DMS153 treated with DMSO at 0.1 percent for 48 hours (cell line): ENCODE results near the gene CUEDC2.

ENCODE experiments used
- DNase-seq: peaks from one replicate; lab custom pipeline; 2025; ENCODE audit not compliant: unreplicated experiment; lab: John Stamatoyannopoulos, UW

Gene CUEDC2

DNA sequence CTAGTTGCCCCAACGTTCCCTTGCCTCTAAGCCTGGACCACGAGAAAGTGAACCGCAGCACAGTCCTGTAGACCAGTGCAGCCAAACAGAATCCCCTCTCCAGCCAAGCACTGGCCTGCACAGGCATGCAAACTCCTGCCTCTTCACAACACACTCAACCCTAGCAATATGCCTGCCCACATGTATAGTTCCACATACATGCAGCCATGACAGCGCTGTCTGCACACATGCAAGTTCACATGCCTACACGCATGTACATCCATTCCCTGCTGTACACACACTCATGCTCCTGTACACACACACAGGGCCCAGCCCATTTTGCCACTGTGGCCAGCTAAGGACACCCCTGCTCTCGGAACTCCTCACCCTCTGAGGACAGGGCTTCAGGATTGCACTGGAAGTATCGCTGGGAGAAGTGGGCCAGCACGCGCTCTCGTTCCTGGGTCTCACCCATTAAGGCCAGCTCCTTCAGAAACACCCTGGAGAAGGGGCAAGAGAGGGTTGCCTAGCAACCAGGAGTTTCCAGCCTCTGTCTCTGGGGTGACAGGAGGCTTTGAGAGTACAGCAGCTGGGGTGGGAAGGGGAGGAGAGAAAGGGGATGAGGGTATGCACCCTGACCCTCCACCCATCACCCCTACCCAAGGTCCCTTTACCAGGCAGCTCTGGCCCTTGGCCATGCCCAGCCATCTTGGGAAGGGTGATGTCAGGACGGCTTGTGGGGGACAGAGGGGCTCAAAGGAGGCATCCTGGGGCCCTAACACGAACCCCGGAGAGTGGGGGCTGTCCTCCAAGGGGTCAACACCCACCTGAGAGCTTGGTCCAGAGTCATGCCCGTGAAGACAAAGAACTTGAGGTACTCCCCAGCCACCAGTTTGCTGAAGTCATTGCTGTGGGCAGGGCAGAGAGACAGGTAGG lies 20.8 kb downstream of the CUEDC2 start:
- DNase-seq = no peak

GRCh38 chr10:102410429-102411073 lies 21.8 kb downstream of the CUEDC2 start:
- DNase-seq = no peak

GRCh38 chr10:102409604-102410428 lies 22.6 kb downstream of the CUEDC2 start:
- no peak for DNase-seq

DNA sequence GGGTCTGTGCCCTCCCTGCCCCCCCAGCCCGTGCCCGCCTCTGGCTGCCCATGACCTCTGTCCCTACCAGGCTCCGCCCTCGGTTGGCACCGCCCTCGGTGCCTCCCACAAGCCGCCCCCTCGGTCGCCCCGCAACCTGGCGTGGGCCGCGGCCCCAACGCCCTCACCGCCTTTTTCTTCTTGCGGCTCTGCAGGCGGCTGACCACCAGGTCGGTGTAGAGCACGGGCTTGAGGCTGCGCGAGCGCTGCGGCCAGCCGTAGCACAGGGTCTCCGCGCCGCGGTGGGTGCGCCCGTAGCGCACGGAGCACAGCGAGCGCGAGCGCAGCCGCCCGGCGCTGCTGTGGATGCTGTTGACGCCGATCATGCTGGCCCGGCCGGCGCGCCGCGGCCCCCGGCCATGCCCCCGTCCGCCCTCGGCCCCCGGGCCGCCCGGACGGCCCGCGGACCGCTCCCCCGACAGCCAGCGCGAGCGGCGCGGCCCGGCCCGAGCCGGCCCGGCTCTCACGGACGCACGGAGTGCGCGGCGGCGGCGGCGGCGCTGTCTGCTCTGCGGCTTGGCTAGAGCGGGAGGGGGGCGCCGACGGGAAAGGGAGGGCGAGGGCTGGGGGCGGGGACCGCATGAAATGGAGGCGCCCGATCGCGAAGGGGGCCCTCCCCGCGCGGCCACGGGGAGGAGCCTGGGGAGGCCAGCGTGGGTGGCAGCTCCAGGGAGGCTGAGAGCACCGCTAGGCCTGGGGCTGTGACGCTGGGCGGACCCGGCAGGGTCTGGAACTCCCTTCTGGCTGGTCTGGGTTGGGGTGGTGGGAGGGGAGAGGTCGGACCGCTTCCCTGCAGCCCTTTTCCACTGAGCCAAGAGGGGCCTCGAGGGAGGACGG lies 23.4 kb downstream of the CUEDC2 start:
- DNase-seq = no peak

- no peak for DNase-seq
Measured at GRCh38 chr10:102408131-102408727, 24.1 kb downstream of the CUEDC2 start.

- DNase-seq = no peak
Measured at GRCh38 chr10:102407425-102408130, 24.8 kb downstream of the CUEDC2 start.

- no peak for DNase-seq
Measured at GRCh38 chr10:102406815-102407214, 25.6 kb downstream of the CUEDC2 start.

DNA sequence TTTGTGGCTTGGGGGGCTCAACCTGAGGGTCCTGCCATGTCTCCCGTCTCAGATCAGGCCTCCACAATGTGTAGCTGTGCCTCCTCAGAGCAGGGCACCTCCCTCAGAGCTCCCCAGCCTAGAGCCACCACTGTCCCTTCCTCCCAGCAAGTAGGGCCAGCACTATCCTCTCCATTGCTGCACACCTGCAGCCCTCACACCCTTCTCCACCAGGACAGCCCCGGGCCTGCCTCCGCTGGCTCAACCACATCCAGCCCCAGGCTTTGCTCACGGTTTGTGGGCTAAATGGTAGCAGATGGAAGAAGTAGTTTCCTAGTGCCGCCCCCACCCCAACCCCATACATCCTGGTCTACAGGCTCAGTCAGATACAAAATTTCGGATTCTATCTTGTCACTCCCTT lies 26.7 kb downstream of the CUEDC2 start:
- no peak for DNase-seq

GRCh38 chr10:102405108-102405571 lies 27.2 kb downstream of the CUEDC2 start:
- DNase-seq = no peak

DNA sequence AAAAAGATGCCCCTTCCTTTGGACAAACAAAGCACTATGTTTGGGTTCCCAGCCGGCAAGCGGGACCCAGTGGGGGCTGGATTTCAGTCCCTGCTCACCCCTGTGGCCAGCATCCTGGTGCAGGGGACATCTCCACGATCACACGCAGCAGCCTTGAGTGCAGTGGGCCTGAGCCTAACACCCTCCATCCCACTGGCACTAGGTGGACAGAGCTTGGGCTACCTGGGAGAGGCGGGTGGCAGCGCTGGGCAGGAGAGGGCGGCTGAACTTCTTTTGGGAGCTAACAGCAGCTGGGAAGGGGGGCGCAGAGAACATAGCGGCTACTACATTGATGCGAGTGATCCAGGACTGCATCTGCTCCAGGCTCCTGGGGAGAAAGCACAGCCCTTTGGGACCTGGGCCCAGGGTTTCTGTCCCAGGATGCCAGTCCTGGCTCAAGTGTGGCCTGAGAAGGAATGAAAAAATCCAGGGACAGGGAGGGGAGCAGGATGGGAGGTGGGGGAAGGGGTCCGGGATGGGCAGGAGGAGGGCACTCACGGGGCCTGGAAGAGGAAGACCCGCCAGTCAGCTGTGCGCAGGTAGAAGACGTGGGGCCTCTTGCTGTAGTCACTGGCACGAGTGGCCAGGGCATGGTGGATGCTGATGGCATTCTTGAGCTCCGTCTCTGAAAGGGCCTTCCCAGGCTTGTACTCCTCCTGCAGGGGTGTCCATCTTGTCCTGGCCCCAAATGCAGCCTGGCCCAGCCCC lies 27.8 kb downstream of the CUEDC2 start:
- no peak for DNase-seq

- DNase-seq = no peak
Measured at GRCh38 chr10:102403115-102403514, 29.3 kb downstream of the CUEDC2 start.

DNA sequence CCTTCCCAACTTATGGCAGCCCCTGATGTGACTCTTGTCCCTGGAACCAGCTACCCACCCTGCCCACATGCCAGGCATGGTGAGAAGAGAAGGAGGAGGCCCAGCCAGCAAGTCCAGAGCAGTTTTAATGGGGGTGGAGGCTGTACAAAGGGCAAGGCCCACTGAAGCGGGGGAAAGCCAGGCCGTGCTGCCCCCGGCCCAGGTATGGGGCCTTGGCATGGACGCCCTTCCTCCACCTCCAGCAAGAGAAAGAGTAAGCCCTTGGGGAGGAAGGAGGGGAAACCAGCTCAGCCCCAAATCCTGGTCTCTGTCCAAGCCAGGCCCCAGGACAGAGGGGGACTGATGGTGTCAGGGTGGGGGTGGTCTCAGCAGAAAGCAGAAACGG lies 29.9 kb downstream of the CUEDC2 start:
- DNase-seq = no peak

GRCh38 chr10:102401735-102402511 lies 30.5 kb downstream of the CUEDC2 start:
- DNase-seq = no peak

GRCh38 chr10:102401342-102401654 lies 31.1 kb downstream of the CUEDC2 start:
- no peak for DNase-seq

DNA sequence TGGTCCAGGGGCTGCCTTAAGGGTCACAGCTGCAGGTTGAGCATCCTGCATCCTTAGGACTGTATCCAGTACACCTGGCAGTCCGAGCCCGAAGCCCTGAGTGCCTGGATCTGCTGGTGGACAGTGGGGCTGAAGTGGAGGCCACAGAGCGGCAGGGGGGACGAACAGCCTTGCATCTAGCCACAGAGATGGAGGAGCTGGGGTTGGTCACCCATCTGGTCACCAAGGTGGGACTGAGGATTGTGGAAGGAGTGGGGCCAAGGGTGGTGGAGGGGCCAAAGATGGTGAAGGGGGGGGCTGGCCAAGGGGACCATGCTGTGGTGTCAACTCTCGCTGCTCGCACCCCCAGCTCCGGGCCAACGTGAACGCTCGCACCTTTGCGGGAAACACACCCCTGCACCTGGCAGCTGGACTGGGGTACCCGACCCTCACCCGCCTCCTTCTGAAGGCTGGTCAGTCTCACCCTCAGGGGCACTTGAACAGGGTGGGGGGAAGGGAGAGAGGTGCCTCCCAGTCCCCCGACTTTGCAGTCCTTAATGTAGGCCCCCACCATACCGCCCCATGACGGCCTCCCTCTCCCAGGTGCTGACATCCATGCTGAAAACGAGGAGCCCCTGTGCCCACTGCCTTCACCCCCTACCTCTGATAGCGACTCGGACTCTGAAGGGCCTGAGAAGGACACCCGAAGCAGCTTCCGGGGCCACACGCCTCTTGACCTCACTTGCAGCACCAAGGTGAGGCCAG lies 31.6 kb downstream of the CUEDC2 start:
- DNase-seq = no peak

- DNase-seq = no peak
Measured at GRCh38 chr10:102400076-102400475, 32.3 kb downstream of the CUEDC2 start.

- peak; percentile 85 for DNase-seq
Measured at GRCh38 chr10:102399217-102400021, 33.0 kb downstream of the CUEDC2 start.
